DND-41 (cell line): ENCODE measurements around the gene TAL1.

Experiments
- ATAC-seq: fragments of 200-7000 bp; cut with Tn5 transposase; 3 replicates; pipeline ENCODE4 v1.9.1; 2021; ENCODE audit warnings: low read depth; ENCODE audit not compliant: insufficient read depth
- DNase-seq: peaks from one replicate; pipeline ENCODE4 v3.0.0-alpha.2; 2020
- H2AFZ ChIP-seq: 2 replicates; pipeline ENCODE4 v1.6.0; 2012; ENCODE audit warnings: low read depth, low read length
- H3K27ac ChIP-seq: 2 replicates; pipeline ENCODE4 v1.5.1; 2012; ENCODE audit warnings: low read length, inconsistent platforms
- H3K27me3 ChIP-seq: fragments of 200-600 bp; sonication (generic); 2 replicates; pipeline ENCODE4 v1.6.0; 2012; ENCODE audit warnings: low read length, mild to moderate bottlenecking, inconsistent platforms; ENCODE audit not compliant: insufficient read depth, poor library complexity
- H3K36me3 ChIP-seq: 2 replicates; pipeline ENCODE4 v1.5.1; 2012; ENCODE audit warnings: low read length, inconsistent platforms; ENCODE audit not compliant: insufficient read depth
- H3K4me1 ChIP-seq: 2 replicates; pipeline ENCODE4 v1.5.1; 2012; ENCODE audit warnings: mild to moderate bottlenecking, low read length; ENCODE audit not compliant: insufficient read depth
- H3K4me2 ChIP-seq: 2 replicates; pipeline ENCODE4 v1.6.0; 2012; ENCODE audit warnings: mild to moderate bottlenecking, moderate library complexity, low read length, inconsistent platforms; ENCODE audit not compliant: insufficient read depth
- H3K4me3 ChIP-seq, 2 experiments: fragments of 200-600 bp in 1 of 2; shearing (Covaris generic) in 1 of 2; 2 replicates each; pipeline ENCODE4 v1.5.1; 2012 to 2016; ENCODE audit warnings: inconsistent platforms in 2 of 2, low read length in 2 of 2, mild to moderate bottlenecking in 2 of 2, low read depth in 1 of 2, moderate library complexity in 1 of 2
- H3K79me2 ChIP-seq: 2 replicates; pipeline ENCODE4 v1.6.0; 2012; ENCODE audit warnings: low read length, inconsistent platforms; ENCODE audit not compliant: insufficient read depth
- H3K9ac ChIP-seq: 2 replicates; pipeline ENCODE4 v1.6.0; 2012; ENCODE audit warnings: low read depth, mild to moderate bottlenecking, inconsistent platforms, low read length, moderate library complexity
- H3K9me3 ChIP-seq: 2 replicates; pipeline ENCODE4 v1.5.1; 2012; ENCODE audit warnings: low read length, moderate library complexity, mild to moderate bottlenecking, inconsistent platforms; ENCODE audit not compliant: insufficient read depth, severe bottlenecking
- H4K20me1 ChIP-seq: 2 replicates; pipeline ENCODE4 v1.6.0; 2012; ENCODE audit warnings: low read length; ENCODE audit not compliant: insufficient read depth
- EZH2 ChIP-seq: IDR thresholded peaks from 3 replicates; pipeline ENCODE4 v1.6.1; 2012; ENCODE audit warnings: borderline replicate concordance, low read depth, mild to moderate bottlenecking, moderate library complexity, low read length, inconsistent platforms; ENCODE audit not compliant: severe bottlenecking
- TF ChIP-seq, protein P1 (sequence below): IDR thresholded peaks from 2 replicates; pipeline ENCODE4 v1.5.1; 2012; ENCODE audit warnings: borderline replicate concordance, low read length, moderate library complexity, mild to moderate bottlenecking; ENCODE audit not compliant: poor library complexity, severe bottlenecking; ENCODE audit errors: extremely low read depth

TAL1 gene

DNA sequence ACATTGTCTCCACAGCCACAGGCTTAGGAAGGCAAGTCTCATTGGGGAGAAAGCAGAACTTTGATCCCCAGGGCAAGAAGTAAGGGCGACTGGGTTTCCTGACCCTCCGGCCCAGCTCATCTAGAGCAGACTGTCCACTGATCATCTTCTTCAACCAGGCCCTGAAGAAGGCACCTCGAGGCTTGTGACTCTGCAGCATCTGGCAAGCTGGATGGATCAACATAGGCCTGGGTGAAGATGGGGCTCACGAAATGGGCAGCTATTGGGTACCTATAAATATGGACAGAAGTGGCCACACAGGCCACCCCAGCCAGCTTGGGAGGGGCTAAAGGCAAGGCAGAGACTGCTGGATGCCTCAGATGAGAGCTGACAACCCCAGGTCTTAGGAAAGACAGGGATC lies 13.0 kb downstream of the TAL1 start:
- peaks cover 3% of the 10 kb centered on the region for H3K27me3 ChIP-seq
- ATAC-seq, result no peak

DNA sequence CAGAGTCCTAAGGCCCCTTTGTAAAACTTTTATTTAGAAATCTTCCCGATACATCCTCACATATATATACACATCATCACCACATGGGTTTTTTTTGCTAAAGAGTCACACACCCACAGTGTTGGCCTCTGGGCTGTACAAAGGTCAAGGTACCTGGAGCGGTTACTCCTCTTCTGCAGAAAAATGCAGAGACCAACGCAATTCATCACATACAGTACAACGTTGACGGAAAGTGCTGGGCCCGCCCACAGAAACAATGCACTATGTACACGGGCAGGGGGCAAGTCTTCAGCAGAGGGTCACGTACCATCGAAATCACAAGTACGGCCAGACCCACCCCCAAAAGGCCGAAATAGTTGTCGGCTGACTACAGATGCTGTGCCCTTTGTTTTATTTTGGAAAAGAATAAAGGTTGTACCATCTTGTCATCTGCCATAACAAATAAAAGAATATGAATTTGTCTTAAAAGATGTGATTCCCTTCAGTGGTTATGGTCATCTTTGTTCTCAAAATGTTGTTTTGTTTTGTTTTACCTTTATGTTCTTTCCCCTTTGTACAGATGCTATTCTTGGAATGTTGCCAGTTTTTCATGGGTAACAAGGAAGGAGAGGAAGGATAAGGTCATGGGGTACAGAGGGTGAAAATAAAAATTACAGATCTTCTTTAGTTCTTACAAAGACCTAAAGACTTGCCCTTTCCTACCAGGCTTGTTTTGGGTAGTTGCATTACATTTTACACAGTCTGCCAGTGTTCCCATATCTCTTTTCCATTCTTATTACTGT lies 15.6 kb downstream of the TAL1 start:
- Histone ChIP-seq H3K27me3 (peaks cover 5% of the 10 kb centered on the region), H3K36me3 (no peaks in the 10 kb centered on the region), H3K4me3 (no peak overlapping the region), H3K9me3 (no peaks in the 10 kb centered on the region), H4K20me1 (no peaks in the 10 kb centered on the region), H3K79me2 (no peaks in the 10 kb centered on the region), H3K4me1 (no peaks in the 10 kb centered on the region), H3K27ac (no peak overlapping the region), H3K9ac (no peak overlapping the region), H2AFZ (no peak overlapping the region), H3K4me2 (no peak overlapping the region)
- DNase-seq, result no peak
- ATAC-seq, result no peak
- TF ChIP-seq, protein P1, sequence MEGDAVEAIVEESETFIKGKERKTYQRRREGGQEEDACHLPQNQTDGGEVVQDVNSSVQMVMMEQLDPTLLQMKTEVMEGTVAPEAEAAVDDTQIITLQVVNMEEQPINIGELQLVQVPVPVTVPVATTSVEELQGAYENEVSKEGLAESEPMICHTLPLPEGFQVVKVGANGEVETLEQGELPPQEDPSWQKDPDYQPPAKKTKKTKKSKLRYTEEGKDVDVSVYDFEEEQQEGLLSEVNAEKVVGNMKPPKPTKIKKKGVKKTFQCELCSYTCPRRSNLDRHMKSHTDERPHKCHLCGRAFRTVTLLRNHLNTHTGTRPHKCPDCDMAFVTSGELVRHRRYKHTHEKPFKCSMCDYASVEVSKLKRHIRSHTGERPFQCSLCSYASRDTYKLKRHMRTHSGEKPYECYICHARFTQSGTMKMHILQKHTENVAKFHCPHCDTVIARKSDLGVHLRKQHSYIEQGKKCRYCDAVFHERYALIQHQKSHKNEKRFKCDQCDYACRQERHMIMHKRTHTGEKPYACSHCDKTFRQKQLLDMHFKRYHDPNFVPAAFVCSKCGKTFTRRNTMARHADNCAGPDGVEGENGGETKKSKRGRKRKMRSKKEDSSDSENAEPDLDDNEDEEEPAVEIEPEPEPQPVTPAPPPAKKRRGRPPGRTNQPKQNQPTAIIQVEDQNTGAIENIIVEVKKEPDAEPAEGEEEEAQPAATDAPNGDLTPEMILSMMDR, result no peak
- no peak for TF ChIP-seq EZH2

More for the DNA sequence above, 13.0 kb downstream of the TAL1 start:
- Histone ChIP-seq H2AFZ (no peak overlapping the region), H3K36me3 (no peaks in the 10 kb centered on the region), H3K4me3 (no peak overlapping the region), H3K79me2 (no peaks in the 10 kb centered on the region), H3K4me1 (no peaks in the 10 kb centered on the region), H3K9me3 (no peaks in the 10 kb centered on the region), H3K4me2 (no peak overlapping the region), H3K9ac (no peak overlapping the region), H4K20me1 (no peaks in the 10 kb centered on the region), H3K27ac (no peak overlapping the region)
- TF ChIP-seq, protein P1, result no peak
- no peak for TF ChIP-seq EZH2
- no peak for DNase-seq

- H3K4me1 ChIP-seq, result no peaks in the 10 kb centered on the region
- no peak for TF ChIP-seq EZH2
- TF ChIP-seq, protein P1, result no peak
- H3K79me2 ChIP-seq, result no peaks in the 10 kb centered on the region
- ATAC-seq (no peak), DNase-seq (no peak)
- no peak overlapping the region for H3K4me3 ChIP-seq
- no peaks in the 10 kb centered on the region for H3K36me3 ChIP-seq
- H3K9me3 ChIP-seq, result no peaks in the 10 kb centered on the region
- H3K27ac ChIP-seq, result no peak overlapping the region
- H2AFZ ChIP-seq, result no peak overlapping the region
- peaks cover 6% of the 10 kb centered on the region for H3K27me3 ChIP-seq
- no peaks in the 10 kb centered on the region for H4K20me1 ChIP-seq
- no peak overlapping the region for H3K4me2 ChIP-seq
- H3K9ac ChIP-seq, result no peak overlapping the region
Measured at GRCh38 chr1:47215713-47216112, 16.3 kb downstream of the TAL1 start.
